K562 treated with DMSO at 1 percent for 48 hours (cell line): ENCODE data around the gene PNRC2. TPM values are rescaled to one million over a fixed set of nuclear protein-coding genes. Genes with fewer than 3 reads are reported as not detected.

Source experiments
- total RNA-seq: library from RNA; unstranded; fragments of 300-600 nt; gene quantifications from 2 replicates; pipeline ENCODE4 v1.2.3, GENCODE V29; 2022; ENCODE audit warnings: low replicate concordance; ENCODE audit errors: extremely low read depth

PNRC2 gene, protein sequence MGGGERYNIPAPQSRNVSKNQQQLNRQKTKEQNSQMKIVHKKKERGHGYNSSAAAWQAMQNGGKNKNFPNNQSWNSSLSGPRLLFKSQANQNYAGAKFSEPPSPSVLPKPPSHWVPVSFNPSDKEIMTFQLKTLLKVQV
- not detected in 2 replicates for total RNA-seq

GRCh38 chr1:23959461-23960290 lies at the start of gene PNRC2:
TSS of gene PNRC2 (plus strand) at chr1:23959828. CDS start at chr1:23961458, 1,630 bp downstream.

GRCh38 chr1:23913212-23913880 lies 46.3 kb upstream of the PNRC2 start, which contains the start of gene CNR2:
TSS of gene CNR2 (minus strand) at chr1:23913362. CDS start at chr1:23875617, 37,745 bp downstream.

GRCh38 chr1:23979881-23980727 lies 20.5 kb downstream of the PNRC2 start, which contains the start of gene SRSF10:
TSS of gene SRSF10 (minus strand) at chr1:23980327. CDS start at chr1:23980255, 72 bp downstream.

Other genes starting within 250 kb of the PNRC2 start
- gene ELOA, start 216.4 kb upstream of the PNRC2 start, total RNA-seq: not detected in 2 replicates
- not detected in 2 replicates for gene PITHD1, start 181.4 kb upstream of the PNRC2 start, total RNA-seq
- gene LYPLA2, start 168.7 kb upstream of the PNRC2 start, total RNA-seq: not detected in 2 replicates
- not detected in 2 replicates for gene GALE, start 159.1 kb upstream of the PNRC2 start, total RNA-seq
- not detected in 2 replicates for gene HMGCL, start 134.4 kb upstream of the PNRC2 start, total RNA-seq
- gene FUCA1, start 91.5 kb upstream of the PNRC2 start, total RNA-seq: not detected in 2 replicates
- not detected in 2 replicates for gene CNR2, start 46.5 kb upstream of the PNRC2 start, total RNA-seq
- gene SRSF10, start 20.5 kb downstream of the PNRC2 start, total RNA-seq: not detected in 2 replicates
- gene MYOM3, start 152.3 kb downstream of the PNRC2 start, total RNA-seq: not detected in 2 replicates
- not detected in 2 replicates for gene IL22RA1, start 183.3 kb downstream of the PNRC2 start, total RNA-seq
- gene IFNLR1, start 227.5 kb downstream of the PNRC2 start, total RNA-seq: not detected in 2 replicates